Activated effector memory CD4-positive, alpha-beta T cell treated with Interleukin-2 at 50 U/mL for 16 hours (primary cell): Measurements from ENCODE around the gene CEBPB.
"Not testable (repeated sequence)": the region's sequence is repeated elsewhere in the genome, so short reads cannot be mapped to it uniquely, and the experiment has no call there.

Source experiments
- DNase-seq: peaks from one replicate; pipeline ENCODE4 v3.0.0-alpha.2; 2020

Gene CEBPB

DNA sequence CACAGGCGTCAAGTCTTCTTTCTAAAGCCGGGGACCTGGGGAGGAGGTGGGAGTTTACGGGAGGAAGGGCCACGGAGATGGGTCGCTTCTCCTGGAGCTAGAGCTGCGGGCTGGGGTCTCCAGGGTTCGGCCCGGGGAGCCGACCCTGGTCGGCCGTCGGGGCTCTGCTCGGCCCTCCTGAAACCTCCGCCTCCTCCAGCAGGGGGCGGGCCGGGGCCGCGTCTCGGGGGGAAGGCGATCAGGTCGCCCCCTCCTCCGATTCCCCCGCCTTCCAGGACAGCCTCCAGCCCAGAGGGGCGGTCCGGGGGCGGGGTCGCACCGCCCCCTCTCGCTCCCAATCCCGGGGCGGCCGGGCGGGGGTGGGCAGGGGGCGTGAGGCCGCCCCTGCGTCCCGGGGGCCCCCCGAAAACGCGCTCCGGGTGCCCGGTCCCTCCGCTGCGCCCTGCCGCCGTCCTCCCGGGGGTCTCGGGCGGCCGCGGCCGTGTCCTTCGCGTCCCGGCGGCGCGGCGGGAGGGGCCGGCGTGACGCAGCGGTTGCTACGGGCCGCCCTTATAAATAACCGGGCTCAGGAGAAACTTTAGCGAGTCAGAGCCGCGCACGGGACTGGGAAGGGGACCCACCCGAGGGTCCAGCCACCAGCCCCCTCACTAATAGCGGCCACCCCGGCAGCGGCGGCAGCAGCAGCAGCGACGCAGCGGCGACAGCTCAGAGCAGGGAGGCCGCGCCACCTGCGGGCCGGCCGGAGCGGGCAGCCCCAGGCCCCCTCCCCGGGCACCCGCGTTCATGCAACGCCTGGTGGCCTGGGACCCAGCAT is at the start of gene CEBPB:
TSS of gene CEBPB (plus strand) at position 580 of the 814 bp plus-strand sequence. CDS start at position 784, 204 bp downstream.
- peak; percentile 73 for DNase-seq

DNA sequence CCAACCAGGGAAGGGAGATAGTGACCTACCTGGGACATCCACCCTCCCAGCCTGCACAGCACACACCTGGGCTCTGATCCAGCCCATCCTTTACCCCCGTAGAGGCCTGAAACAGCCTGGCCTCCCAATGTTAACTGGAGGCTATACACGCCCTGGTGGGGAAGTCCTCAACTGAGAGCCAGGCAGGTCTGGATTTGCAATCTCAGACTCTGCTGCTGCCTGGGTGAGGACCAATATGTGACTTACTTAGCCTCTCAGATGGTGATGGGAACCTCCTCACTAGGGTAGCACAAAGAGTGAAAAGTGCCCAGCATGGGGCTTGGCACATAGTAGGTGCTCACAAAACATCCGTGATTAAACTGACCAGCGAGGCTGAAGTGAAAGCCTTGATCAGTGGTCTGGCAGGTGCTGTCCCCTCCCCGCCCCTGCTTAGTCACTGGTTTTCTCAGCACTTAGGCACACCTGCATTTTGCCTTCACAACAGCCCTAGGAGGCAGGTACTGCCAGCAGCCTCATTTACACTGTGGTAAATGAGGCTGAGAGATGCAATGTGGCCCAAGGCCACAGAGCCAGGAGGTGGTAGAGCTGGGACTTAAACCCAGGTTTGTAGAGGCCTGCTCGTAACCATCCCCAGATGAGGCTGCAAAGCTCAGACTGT is 49.5 kb upstream of the CEBPB start:
- no peak for DNase-seq

DNA sequence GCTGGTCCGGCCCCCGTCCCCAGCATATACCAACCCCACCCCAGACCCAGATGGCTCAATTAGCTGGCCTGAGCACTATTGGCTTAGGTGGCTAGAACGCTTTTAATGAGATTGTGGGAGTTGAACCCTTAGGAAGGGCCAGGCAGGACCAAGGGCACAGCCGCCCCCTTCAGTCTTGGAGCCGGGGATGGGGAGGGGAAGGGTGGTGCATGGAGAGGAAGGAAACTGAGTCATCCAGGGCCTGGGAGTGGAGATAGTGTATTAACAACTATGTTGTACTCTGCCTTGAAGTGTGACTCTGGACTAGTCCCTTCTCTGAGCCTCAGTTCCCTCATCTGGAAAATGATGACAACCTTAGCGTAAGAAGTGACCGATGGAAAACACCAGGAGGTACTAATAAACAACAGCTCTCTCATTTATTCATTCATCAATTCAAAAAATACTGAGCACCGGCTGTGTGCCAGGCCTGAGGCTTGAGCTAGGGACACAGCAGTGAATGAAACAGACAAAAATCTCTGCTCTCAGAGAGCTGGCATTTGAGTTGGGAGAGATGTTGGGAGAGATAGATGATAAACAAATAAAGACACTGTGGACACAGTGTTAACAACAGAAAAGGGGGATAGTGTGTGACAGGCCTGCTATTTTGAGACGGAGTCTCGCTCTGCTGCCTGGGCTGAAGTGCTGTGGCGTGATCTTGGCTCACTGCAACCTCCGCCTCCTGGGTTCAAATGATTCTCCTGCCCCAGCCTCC is 48.6 kb upstream of the CEBPB start:
- no peak for DNase-seq

DNA sequence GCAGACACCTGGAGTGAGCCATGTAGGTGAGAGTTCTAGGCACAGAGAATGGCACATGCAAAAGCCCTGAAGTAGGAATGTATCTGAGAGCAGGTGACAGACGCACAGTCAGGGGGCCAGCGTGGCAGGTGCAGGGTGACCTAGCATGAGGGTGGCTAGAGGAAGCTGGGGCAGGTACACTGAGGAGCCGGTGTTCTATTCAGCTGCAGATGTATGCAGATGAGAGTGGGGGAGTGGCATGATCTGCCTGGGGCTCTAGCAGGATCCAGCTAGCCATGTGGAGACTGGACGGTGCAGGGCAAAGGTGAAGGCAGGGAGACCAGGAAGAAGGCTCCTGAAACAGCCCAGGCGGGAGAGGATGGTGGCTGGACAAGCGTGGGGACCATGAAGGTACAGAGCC is 47.8 kb upstream of the CEBPB start:
- no peak for DNase-seq

GRCh38 chr20:50144362-50144761 is 46.3 kb upstream of the CEBPB start:
- DNase-seq, result no peak

DNA sequence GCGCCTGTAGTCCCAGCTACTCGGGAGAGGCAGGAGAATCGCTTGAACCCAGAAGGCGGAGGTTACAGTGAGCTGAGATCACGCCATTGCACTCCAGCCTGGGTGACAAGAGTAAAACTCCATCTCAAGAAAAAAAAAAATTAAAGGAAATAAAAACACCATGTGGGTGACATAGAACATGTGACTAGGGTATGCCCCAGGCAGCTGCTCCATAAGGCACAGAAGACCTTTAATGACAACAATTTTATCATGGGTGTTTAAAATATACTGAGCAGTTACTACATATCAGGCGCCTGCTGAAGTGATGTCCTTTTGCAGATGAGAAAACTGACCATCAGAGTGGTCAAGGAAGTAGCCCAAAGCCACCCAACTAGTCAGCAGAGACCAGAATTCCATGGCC is 45.1 kb upstream of the CEBPB start:
- DNase-seq, result no peak

- no peak for DNase-seq
These were observed 44.4 kb upstream of the CEBPB start for GRCh38 chr20:50146214-50146613.

- DNase-seq, result peak; percentile 70
These were observed 43.6 kb upstream of the CEBPB start for GRCh38 chr20:50146732-50147662.

DNA sequence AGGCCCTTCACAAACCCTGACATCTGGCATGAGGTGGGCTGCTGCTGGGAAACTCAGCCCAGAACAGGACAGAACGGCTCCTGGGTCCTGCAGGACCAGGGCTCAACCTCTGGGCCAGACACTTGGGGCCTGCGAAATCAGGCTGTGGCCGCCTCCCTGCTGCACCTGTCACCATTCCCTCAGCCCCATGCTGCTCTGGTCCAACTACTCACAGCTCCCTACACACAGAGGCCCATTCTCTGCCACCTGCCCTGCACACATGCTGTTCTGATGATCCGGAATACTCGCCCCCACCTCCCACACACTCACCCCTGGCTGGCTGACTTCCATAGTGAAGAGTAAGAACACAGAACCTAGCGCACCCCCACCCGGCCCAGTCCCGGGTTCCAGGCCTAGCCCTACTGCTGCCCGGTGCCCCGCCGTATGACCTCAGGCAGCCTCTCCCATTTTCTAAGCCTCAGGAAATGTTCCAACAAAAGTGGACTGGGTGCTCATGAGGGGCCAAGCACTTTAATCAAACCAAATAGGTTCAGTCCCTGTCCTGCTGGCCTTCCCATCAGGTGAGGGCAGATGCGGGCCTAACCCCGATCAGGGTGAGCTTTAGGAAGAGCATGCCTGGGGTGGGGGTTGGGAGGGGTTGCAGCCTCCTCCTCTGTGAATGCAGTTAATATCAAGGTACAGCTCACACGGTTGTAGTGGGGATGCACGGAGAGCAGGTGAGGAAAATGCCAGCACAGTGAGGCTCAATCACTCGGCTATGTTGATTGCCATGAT is 41.0 kb upstream of the CEBPB start:
- DNase-seq, result no peak

GRCh38 chr20:50151034-50151743 is 39.4 kb upstream of the CEBPB start:
- no peak for DNase-seq

DNA sequence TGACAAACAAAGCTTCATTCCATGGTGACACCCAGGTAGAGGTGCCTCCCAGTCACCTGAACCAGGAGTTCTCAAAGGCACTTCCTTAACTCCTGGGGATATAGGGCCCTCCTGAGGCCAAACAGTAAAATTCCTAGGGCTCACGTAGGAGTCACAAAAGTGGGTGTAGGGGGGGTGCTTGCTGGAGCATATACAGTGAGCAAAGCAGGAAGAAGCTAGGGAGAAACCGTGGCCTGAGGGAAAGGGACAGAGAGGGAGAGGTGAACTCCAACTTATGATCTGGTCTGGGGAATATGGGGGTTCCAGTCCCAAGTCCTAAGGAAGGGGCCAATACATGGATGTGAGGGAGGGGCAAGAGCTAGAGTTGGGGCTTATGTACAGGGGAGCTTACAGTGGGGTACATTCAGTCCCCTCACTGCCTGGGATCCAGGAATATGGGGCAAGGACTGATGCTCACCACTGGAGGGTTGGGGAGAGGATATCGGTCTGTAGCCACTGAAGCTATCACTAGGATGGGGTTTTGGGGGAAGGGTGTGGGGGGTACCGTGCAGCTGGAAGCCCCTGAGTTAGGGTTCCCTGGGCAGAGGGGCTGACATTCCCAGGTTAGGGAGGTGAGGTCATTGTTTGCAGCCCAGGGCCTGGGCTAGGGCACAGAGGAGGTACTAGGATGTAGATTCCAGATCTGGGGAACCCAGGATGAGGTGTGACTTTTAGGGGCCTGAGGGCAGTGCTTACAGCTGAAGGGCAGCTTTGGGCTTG is 38.1 kb upstream of the CEBPB start:
- no peak for DNase-seq

- no peak for DNase-seq
These were observed 37.5 kb upstream of the CEBPB start for GRCh38 chr20:50153153-50153499.

DNA sequence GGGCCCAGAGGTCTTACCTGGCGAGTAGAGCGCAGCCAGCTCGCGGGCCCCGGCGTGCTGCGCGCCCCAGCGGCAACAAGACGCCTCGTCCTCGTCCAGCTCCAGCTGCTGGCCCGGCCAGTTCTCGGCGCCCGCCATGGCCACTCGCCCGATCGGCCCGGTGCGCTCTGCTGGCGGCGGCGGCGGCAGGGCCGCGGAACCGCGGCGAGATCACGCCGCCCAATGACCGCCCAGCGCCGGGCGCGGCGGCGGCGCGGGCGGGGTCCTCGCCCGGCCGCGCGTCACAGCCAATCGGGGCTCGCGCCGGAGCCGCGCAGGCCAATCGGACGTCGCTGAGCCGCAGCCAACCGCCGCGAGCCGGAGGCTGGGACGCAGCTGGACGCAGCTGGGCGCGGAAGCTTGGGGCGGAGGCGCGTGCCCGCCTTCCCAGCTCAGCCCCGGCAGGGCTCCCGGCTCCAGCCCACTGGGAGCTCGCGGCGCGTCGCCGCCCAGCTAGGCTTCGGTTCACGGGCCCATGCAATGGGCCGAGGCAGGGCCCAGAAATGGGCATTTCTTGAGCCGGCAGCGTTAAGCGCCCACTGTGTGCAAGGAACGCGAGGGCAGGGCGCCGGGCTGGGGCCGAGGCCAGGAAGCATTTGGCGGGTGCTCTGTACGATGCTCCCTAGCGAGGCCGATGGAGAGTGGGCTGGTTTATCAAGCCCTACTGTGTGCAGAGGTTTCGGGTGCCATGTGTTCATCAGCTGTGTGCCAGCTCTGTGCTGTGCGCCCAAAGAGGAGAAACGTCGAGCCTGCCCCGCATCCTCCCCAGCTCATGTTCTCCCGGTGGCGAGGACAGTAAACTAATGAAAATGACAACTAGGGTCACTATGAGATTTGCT is 36.9 kb upstream of the CEBPB start, which contains the start of gene PEDS1:
TSS of gene PEDS1 (minus strand) at position 224 of the 878 bp plus-strand sequence. CDS start at position 138, 86 bp downstream.
- DNase-seq, result peak; percentile 75

- not testable (repeated sequence) for DNase-seq
These were observed 29.1 kb upstream of the CEBPB start for GRCh38 chr20:50161494-50161893.

GRCh38 chr20:50163570-50164317 is 26.9 kb upstream of the CEBPB start:
- no peak for DNase-seq

DNA sequence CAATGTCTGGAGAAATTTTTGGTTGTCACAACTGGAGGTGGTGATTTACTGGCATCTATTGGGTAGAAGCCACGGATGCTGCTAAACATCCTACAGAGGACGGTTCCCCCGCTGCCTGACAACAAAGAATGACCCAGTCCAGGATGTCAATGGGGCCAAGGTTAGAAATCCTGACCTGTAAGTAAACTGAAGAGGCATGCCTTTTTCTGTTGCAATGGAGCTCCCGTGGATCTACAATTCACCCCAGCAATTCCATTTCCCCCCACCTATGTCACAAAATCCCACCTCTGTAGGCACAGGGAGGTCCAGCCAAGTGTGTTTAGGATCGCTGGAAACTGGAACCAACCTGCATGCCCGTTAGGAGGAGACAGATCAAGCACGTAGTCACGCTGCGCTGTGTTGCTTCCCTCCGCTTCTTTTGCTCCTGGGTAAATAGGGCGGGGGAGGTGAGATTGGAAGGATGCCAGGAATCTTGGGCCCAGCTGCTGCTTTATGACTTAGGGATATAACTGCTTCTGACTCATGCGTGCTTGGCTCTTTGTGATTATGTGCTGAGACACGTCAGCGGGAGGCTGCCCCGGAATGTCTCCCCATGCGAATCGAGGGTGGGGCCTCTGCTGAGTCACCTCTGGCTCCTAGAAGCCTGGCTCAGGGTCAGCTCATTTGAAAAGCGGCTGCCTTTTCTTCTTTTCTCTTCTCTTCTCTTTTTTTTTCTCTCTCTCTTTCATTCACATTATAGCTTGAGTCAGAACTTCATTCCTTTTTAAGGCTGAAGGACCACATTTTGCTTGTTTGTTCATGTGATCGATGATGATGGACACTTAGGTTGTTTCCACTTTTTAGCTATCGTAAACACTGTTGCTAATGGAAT is 24.7 kb upstream of the CEBPB start:
- peak; percentile 71 for DNase-seq

DNA sequence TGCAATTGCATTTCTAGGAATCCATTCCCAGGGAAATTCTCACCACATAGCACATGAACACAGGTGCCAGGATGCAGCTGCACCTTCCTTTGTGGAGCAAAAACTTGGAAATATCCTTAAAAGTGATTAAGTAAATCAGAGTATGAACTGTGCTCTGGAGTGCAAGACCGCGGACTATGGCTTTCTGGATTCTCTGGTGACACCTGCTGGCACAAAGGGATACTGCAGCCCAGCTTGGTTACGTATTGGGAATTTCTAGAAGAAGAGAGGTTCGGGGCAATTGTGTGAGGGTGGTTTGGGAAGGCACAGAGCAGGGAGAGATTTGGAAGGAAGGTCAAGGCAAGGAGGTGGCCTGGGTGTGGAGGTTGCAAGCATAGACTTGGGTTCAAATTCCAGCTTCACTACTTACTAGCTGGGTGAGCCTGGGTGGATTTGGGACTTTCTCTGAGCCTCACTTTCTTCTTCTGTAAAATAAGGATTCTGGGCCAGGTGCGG is 21.3 kb upstream of the CEBPB start:
- peak; percentile 69 for DNase-seq
